Activated effector memory CD4-positive, alpha-beta T cell treated with Interleukin-2 at 50 U/mL for 16 hours (primary cell): ENCODE data around the gene DRG1.
"Not testable (repeated sequence)": the region's sequence is repeated elsewhere in the genome, so short reads cannot be mapped to it uniquely, and the experiment has no call there.

Experiments used
- DNase-seq: peaks from one replicate; pipeline ENCODE4 v3.0.0-alpha.2; 2020

The DRG1 gene, protein sequence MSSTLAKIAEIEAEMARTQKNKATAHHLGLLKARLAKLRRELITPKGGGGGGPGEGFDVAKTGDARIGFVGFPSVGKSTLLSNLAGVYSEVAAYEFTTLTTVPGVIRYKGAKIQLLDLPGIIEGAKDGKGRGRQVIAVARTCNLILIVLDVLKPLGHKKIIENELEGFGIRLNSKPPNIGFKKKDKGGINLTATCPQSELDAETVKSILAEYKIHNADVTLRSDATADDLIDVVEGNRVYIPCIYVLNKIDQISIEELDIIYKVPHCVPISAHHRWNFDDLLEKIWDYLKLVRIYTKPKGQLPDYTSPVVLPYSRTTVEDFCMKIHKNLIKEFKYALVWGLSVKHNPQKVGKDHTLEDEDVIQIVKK

DNA sequence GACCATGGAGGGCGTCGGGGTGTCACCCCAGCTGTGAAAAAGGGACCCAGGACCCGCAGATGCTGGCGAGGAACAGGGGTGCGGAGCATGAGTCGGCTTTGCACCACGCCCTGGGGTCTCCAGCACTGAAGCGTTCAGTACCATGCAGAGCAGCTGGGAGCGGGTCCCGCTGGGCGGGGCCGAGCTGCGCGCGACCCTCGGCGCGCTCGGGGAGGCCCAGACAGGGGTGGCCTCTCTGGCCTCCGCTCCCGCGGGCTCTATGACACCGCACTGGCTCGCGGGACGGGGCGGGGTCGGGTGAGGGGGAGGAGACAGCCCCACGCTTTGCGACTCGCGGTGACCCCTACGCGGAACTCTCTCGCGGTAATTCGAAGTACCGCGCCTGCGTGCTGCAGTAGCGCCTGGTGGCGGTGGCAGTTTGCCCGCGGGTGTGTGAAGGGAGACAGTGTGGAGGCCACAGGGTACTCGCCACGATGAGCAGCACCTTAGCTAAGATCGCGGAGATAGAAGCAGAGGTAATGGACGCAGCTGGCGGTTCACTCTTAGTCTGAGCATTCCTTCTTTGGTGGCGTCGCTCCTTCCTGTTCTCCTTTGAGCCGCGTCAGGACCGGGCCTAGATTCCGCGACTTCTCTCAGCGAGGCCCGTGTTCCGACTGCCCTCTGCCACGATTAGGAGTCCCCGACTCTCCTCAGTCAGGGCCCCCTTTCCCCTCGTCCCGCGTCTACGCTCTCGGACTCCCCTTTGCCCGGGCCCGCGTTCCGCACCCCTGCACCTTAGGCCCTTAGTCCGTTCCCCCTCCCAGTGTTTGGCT is at the start of gene DRG1:
Gene DRG1, plus strand, starts transcription at position 394 of the 812 bp plus-strand sequence. Its CDS starts 80 bp downstream, at position 474.
- peak; percentile 95 for DNase-seq

DNA sequence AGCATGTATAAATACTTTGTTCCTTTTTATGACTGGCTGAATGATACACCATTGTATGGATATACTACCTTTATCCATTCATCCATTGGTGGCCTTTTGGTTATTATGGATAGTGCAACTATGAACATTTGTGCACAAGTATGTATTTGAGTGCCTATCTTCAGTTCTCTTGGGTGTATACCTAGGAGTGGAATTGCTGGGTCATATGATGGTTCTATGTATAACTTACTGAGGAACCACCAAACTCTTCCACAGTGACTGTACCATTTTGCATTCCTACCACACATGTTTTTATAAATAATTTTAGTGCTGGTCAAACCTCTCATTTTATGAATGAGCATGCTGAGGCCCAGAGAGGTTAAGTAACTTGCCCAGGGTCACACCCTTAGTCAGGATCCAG is 49.4 kb upstream of the DRG1 start:
- DNase-seq, result no peak

DNA sequence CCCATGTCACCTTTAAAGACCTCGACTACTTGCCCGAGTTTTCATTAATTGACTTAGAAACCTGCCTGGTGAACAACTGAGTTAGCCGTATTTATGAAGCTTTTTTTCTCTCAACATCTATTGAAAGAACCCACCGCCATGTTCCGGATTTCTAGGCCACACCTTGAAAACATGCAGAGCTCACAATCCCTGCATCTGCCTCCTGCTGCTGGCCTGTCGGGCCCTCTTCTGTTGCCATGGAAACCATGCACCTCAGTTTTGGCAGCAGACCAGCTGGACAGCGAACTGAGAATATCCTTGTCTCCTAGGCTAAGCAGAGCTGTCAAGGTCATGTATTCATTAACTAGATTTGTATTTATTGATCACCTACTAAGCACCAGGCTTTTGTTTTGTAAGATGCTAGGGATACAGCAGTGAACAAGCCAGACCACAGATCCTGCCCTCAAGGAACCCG is 49.0 kb upstream of the DRG1 start:
- no peak for DNase-seq

DNA sequence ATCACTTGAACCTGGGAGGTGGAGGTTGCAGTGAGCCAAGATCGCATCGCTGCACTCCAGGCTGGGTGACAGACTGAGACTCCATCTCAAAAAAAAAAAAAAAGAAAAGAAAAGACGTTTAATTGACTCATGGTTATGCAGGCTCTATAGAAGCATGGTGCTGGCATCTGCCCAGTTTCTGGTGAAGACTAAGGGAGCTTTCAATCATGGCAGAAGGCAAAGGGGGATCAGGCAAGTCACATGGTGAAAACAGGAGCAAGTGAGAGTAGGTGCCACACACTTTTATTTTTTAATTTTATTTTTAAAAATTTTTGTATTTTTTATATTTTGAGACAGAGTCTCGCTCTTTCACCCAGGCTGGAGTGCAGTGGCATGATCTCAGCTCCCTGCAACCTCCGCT is 44.9 kb upstream of the DRG1 start:
- no peak for DNase-seq

DNA sequence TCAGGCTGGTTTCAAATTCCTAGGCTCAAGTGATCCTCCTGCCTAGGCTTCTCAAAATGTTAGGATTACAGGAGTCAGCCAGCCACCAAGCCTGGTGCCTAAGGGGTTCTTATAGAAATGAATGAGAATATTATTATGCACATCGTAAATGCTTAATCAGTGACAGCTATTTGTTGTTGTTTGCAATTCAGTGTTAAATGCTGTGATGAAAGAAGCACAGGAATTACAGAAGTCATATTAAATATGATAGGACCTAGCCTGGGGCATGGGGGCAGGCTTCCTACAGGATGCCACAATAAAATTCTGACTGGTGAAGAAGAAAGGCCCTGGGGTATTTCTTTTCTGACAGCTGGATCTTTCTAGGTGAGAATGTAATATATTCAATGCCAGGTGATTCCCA is 39.4 kb upstream of the DRG1 start:
- DNase-seq, result no peak

DNA sequence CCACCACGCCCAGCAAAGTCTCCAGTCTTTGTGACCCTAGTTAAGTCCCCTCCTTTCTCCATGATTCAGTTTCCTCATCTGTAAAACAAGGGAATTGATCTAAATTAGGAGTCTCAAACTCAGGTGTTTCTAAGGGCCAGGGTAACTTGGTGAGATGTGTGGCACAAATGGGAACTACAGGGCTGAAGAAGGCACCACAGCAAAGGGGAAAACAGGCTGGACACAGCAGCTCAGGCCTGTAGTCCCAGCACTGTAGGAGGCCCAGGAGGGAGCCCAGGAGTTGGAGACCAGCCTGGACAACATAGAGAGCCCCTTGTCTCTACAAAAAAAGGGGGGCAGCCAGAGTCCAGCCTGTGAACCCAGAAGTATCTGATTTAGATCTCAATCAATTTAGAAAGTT is 37.7 kb upstream of the DRG1 start:
- no peak for DNase-seq

DNA sequence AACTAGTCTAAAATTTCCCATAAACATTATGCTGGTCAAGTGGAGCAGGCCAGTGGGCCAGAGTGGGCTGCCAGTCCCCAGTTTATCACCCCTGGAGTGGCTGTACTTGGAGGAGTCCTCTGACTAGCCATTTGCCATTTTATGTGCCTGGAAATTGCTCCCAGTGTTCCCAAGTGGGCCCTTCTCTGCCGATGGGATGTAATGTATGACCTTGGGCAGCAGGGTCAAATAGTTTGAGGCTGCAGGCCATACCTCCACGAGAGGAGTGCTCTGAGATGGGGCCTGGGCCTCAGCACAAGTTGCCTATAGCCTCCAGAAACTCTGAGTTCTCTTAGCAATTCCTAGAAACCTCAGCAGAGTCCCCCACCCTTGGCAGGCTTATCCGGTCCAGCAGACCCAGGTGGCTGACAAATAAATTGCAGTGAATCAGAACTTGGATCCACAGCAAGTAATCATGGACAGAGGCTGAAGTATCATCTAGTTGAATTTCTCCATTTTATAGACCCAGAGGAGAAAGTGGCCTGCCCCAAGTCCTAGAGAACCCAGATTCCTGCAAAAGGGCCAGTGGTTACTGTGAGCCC is 35.4 kb upstream of the DRG1 start:
- no peak for DNase-seq

DNA sequence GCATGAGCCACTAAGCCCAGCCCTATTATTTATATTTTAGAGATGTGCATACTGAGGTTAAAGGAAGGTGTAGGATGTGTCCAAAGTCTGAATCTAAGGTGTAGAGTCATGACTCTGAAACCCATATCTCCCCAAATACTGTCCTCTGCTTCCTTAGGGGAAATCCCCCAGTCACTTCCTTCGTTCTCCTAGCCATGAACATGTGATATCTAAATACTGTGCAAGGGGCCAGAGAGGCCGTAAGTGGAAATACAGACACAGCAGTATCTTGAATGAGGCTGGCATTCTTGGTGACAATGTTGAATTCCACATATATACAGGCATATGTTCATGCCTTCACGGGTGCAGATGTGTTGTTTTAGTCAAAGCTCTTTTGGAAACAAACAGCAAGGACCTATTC is 32.0 kb upstream of the DRG1 start:
- no peak for DNase-seq

DNA sequence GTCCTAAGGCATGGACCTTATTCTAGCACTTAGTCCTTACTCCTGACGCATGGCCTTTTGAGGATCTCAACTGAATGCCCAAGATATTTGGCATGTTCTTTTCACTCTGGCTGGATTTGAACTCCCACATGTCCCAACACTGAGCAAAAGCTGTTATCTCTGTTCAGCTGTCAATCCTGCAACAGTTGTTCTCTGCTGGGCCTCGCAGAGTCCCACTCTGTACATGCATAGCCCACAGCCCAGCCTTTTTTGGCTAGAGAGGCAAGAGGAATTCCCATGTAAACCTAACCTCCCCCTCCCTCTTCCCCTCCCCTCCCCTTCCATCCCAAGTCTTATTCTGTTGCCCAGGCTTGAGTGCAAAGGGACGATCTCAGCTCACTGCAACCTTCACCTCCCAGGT is 21.8 kb upstream of the DRG1 start:
- DNase-seq, result no peak

DNA sequence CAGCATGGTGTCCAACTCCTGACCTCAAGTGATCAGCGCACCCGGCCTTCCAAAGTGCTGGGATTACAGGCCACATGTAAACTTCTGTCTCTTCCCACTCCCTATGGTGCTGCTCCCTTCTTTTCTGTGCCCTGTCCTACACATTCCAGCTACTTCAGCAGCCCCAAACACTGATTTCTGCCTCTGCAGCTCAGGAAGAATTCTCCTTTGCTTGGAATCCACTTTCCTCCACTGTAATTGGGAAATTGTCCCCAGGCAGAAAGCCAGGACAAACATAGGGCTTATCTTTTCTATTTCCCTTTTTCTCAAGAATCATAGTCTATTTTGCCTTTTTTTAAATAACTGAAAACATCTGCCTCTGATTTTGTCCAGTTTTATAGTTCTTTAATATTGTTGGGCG is 21.3 kb upstream of the DRG1 start:
- no peak for DNase-seq

DNA sequence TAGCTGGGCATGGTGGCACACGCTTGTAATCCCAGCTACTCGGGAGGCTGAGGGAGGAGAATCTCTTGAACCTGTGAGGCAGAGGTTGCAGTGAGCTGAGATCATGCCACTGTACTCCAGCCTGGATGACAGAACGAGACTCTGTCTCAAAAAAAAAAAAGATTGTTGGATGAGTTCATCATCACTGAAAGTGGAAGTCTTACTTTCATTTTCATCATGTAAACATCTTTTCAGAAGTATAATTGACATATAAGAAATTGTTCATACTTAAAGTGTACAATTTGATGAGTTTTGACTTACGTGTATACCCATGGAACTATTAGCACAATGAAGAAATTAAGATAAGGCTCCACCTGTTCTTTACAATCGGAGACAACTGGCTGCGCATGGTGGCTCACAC is 20.8 kb upstream of the DRG1 start:
- not testable (repeated sequence) for DNase-seq

DNA sequence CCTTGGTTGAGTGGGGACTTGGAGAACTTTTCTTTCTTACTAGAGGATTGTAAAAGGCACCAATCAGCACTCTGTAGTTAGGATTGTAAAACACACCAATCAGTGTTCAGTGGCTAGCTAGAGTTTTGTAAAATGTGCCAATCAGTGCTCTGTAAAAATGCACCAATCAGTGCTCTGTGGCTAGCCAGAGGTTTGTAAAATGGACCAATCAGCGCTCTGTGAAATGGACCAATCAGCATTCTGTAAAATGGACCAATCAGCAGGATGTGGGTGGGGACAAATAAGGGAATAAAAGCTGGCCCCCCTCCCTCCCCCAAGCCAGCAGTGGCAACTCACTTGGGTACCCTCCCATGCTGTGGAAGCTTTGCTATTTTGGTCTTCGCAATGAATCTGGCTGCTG is 5.5 kb upstream of the DRG1 start:
- DNase-seq, result no peak

DNA sequence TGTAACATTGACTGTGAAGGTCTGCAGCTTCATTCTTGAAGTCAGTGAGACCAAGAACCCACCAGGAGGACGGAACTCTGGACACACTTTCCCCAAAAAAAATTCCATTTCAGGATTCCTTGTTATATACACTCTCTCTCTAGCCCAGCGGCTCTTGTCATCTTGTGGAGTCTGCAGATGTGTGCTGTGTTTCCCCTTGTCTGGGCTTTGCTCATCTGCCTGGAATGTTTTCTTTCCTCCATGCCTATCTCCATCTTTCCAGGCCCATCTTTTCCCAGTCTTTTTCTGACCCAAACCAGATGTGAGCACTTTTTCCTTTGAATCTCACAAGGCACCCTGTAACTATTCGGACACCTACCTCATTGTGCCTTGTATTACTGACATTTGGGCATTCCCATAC is 5.1 kb upstream of the DRG1 start:
- no peak for DNase-seq

DNA sequence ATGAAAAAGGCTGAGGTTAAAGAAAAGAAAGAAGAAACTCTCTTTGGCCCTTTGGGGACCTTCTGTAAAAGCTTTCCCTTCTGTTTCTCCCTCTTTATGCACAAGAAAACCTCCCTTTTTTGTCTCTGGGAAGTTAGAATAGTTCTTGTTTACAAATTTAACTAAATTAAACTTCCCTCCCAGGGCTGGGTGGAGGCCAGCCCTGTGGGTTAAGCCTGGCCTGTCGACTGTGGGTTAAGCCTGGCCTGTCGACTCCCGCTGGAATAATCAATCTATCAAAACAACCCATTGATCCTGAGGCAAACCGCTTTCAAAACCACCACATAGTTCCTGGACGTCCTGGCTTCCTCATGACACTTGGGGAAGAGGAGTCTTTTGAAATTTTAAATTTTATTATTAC is 1.2 kb upstream of the DRG1 start:
- no peak for DNase-seq

DNA sequence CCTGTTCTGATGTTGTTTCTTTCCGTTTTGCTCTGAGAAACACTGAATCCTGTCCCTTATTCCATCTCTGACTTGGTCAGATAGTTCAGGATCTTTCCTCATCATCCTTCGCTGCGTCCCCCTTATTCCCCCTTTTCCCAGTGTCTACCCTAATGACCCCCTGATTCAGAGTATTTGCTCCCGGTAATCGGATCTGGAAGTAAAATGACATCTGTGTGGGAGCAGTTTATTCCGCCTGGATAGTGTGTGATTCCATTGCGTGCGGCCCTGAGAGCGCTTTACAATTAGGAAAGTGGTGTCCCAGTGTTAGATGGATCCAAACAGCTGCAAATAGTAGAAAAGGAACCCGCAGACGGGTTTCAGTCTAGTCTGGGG is 606 bp downstream of the DRG1 start:
- DNase-seq, result no peak

DNA sequence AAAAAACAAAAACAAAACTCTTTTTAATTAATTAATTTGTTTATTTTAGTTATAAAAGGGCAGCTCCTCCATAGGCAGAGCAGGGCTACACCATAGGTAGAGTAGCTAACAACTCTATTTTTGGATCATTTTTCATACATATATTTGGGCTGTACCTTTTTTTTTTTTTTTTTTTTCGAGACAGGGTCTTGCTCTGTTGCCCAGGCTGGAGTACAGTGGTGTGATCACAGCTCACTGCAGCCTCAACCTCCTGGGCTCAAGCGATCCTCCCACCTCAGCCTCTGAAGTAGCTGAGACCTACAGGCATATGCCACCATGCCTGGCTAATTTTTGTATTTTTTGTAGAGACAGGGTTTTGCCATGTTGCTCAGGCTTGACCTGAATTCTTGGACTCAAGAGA is 2.9 kb downstream of the DRG1 start:
- not testable (repeated sequence) for DNase-seq

DNA sequence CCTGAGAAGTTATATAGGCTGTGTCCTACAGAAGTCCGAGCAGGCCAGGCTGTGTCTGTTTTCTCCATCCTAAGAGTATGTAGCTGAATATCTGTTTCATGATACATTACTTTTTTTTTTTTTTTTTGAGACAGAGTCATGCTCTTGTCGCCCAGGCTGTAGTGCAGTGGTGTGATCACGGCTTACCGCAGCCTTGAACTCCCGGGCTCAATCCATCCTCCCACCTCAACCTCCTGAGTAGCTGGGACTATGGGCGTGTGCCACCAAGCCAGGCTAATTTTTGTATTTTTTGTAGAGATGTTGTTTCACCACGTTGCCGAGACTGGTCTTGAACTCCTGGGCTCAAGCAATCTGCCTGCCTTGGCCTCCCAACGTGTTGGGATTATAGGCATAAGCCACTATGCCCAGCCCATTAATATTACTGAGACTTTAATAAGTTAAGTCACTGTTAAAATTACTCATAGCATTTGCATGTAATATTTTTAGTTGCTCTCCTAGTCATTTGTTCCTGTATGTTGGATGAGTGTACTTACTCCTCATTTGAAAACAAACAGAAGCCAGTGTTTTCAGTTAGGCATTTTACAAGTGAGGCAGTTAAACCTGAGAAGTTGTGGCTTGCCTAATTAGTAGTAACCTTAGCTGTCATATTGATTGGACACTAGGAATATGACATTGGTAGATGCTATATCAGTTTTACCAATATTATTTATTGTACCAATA is 26.1 kb downstream of the DRG1 start:
- DNase-seq, result no peak

DNA sequence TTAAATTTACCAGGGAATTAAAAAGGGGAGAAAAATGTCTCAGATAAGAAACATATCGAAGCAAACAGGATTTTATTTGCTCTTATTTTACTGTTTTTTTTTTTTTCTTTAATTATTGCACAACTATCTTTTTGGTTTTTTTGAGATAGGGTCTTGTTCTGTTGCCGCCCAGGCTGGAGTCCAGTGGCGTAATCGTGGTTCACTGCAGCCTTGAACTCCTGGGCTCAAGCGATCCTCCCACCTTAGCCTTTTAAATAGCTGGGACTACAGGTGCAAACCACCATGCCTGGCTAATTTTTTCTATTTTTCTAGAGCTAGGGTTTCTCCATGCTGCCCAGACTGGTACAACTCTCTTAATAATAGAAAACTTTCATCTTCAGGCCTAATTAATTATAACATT is 32.5 kb downstream of the DRG1 start:
- DNase-seq, result no peak

DNA sequence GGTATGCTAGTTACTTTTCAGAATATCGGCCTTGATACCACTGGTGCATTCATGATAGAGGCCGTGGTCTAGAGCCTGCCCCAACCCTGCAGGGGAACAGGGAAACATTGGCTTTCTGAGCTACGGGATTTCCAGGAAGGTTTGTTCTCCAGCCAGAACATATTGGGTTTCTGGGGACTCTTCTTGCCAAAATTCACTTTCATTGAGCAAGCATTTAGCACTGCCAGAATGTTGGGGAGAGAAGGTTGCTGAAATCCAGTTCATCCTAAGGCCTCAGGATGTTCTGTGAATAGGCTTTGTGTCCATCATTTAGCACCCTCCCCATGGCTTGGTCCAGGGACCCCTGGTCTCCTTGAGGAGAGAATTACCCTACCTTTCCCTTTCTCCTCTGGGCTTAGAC is 36.7 kb downstream of the DRG1 start:
- no peak for DNase-seq

DNA sequence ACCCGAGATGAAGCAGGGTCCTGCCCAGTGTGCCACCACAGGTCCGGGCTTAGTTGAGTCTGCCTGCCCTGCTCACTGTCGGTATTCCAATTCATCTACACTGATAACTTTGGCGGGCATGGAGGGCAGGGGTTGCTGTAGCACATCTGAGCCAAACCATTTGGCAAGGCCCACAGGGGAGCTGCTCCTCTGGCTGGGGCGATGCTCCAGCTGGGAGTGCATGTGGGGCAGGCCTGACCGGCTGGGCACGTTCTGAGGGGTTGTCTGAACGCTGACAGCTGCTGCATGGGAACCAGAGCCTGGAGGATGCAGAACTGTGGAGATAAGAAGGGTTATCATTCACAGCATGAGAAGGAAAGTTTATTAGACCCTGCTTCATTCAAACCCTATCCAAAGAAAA is 40.4 kb downstream of the DRG1 start:
- no peak for DNase-seq

DNA sequence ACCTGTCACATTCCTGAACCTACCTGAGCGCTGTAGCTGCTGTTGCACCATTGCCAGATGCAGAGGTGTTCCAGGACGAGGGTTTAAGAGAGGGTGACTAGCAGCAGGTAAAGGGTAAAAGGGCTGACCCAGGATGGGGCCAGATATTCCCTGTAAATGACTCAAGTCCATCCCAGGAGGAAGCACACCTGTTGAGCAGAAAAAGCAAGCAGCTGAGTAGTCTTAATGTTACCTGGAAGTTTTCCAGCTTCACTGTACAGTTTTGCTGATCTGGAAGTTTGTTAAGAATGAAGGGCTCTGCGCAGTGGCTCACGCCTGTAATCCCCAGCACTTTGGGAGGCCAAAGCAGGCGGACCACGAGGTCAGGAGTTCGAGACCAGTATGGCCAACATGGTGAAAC is 41.3 kb downstream of the DRG1 start:
- DNase-seq, result no peak

DNA sequence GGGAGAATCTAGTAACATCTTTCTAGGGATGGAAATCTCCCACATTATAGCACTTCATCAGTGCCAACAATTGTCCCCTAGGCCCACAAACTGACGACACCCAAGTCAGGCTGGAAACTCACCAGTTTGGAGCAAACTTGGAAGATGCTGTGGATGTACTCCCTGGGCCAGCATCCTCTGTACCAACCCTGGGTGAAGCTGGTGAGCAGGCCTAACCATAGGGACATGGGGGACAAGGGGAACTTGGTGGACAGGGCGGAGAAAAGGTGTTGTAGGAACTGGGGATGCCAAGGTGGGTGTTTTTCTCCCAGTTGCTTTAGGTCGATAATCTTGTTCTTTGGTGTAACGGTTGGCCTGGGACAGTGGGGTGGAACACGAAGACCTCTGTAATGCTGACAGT is 42.2 kb downstream of the DRG1 start:
- DNase-seq, result no peak

DNA sequence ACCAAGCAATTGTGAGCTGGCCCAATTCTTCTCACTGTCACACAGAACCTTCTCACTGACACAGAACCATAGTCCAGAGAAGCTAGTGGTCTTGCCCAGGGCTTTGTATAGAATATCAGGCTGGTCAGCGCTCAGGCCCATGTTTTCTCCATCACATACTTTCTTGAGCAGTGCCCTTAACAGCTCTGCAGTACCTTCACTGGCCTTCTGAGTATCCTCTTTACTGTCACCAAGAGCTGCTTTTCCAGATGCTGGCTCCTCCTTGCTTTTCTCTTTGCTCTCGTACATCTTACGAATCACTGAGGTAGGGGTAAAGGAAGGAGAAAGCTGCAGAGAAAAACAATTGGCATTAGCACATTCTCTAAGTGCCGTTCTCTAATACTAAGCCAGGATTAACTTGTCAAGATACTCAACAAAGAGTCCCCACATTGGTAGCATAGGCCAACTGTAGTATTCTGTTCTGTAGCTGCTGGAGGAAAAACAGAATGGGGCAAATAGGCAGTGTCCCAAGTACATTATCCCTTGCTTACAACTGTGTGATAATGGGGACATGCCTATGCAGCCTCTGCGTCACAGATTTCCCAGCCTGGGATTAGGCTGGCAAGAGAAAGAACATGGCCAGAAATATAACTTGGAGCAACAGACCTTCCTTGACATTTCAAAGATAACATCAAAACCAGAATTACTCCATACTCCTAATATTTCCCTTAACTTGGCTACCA is 43.5 kb downstream of the DRG1 start:
- no peak for DNase-seq
